Mucosa of descending colon (tissue), 3 donors: ENCODE data around the gene CEP170. TPM values are rescaled to one million over a fixed set of nuclear protein-coding genes. Genes with fewer than 3 reads are reported as not detected.

ENCODE experiments used
- ATAC-seq: fragments of 200-7000 bp; cut with Tn5 transposase; one replicate; pipeline ENCODE4 v1.9.1; 2020; ENCODE audit warnings: mild to moderate bottlenecking, moderate library complexity
- DNase-seq, 3 donors: peaks; one replicate each; pipeline ENCODE4 v3.0.0-alpha.2; 2020
- H3K36me3 ChIP-seq: fragments of 200-600 bp; one replicate; pipeline ENCODE4 v1.8.0; 2021; ENCODE audit warnings: low read depth, mild to moderate bottlenecking
- H3K4me1 ChIP-seq: fragments of 200-600 bp; one replicate; pipeline ENCODE4 v1.8.0; 2021; ENCODE audit warnings: low read depth, mild to moderate bottlenecking
- H3K4me3 ChIP-seq: fragments of 200-600 bp; one replicate; pipeline ENCODE4 v1.8.0; 2021; ENCODE audit warnings: mild to moderate bottlenecking
- H3K9me3 ChIP-seq: fragments of 200-600 bp; one replicate; pipeline ENCODE4 v1.8.0; 2021; ENCODE audit warnings: mild to moderate bottlenecking
- CTCF ChIP-seq: fragments of 200-600 bp; IDR thresholded peaks from one replicate; pipeline ENCODE4 v1.8.0; 2022; ENCODE audit warnings: antibody characterized with exemption, mild to moderate bottlenecking
- intact Hi-C, 2 donors: fragments of 100-400 bp; cut with DNase I in 1 of 2; cut with micrococcal nuclease in 1 of 2; formaldehyde crosslinking; loops; one replicate each; pipeline versions ENCODE4 v1.11.0 to v1.11.1; 2022; cut with DNase I, micrococcal nuclease
- total RNA-seq, 3 donors: library from RNA; stranded (reverse); fragmentation: NEBNext Ultra II Directional in 2 of 3; extraction: Animal tissue kit (Norgen Biotek cat#: 25700) in 2 of 3; gene quantifications; one replicate each; pipeline versions ENCODE4 v1.2.1 to v1.2.4, GENCODE V29; 2021 to 2023
- donor health status: DM: no; HTN: no; CAD: no; lungs with moderate emphysema.
- donor health status: DM: no; HTN: no; CAD: no.
- donor health status: DM: no; HTN: yes; CAD: no.

The CEP170 gene
- total RNA-seq, 3 donors from 2014 or later: 6.2 to 43.8 (median 14.4) TPM

GRCh38 chr1:243267471-243267880 lies 12.4 kb upstream of the CEP170 start:
- peak; percentile 25 for ATAC-seq
- TF ChIP-seq CTCF: no peak
- no peaks in the 10 kb centered on the region for H3K36me3 ChIP-seq
- H3K9me3 ChIP-seq: no peaks in the 10 kb centered on the region
- intact Hi-C loops: no loop called here
- H3K4me3 ChIP-seq: no peak overlapping the region
- no peaks in the 10 kb centered on the region for H3K4me1 ChIP-seq
- DNase-seq: no peak

GRCh38 chr1:243266231-243266630 lies 11.2 kb upstream of the CEP170 start:
- Histone ChIP-seq H3K36me3 (no peaks in the 10 kb centered on the region), H3K4me3 (no peak overlapping the region), H3K9me3 (no peaks in the 10 kb centered on the region), H3K4me1 (no peaks in the 10 kb centered on the region)
- ATAC-seq: no peak
- intact Hi-C loops: no loop called here
- TF ChIP-seq CTCF: no peak
- no peak for DNase-seq

GRCh38 chr1:243264717-243265116 lies 9.6 kb upstream of the CEP170 start:
- no peak for TF ChIP-seq CTCF
- H3K36me3 ChIP-seq: no peaks in the 10 kb centered on the region
- H3K9me3 ChIP-seq: no peaks in the 10 kb centered on the region
- DNase-seq: no peak
- no peak overlapping the region for H3K4me3 ChIP-seq
- H3K4me1 ChIP-seq: no peaks in the 10 kb centered on the region
- intact Hi-C loops: no loop called here
- peak; percentile 53 for ATAC-seq

- intact Hi-C loops: no loop called here
- no peak for TF ChIP-seq CTCF
- no peaks in the 10 kb centered on the region for H3K9me3 ChIP-seq
- H3K4me1 ChIP-seq: peaks cover 10% of the 10 kb centered on the region
- no peak for DNase-seq
- no peak overlapping the region for H3K4me3 ChIP-seq
- no peaks in the 10 kb centered on the region for H3K36me3 ChIP-seq
- no peak for ATAC-seq
These were observed 6.3 kb upstream of the CEP170 start for GRCh38 chr1:243261390-243261789.

GRCh38 chr1:243260221-243260880 lies 5.3 kb upstream of the CEP170 start:
- H3K9me3 ChIP-seq: no peaks in the 10 kb centered on the region
- no peak for TF ChIP-seq CTCF
- intact Hi-C loops: no loop called here
- no peak overlapping the region for H3K4me3 ChIP-seq
- peaks cover 10% of the 10 kb centered on the region for H3K4me1 ChIP-seq
- ATAC-seq (no peak), DNase-seq (no peak)
- H3K36me3 ChIP-seq: peaks cover 5% of the 10 kb centered on the region

GRCh38 chr1:243258731-243259130 lies 3.6 kb upstream of the CEP170 start:
- intact Hi-C loops: no loop called here
- DNase-seq (no peak), ATAC-seq (no peak)
- peaks cover 5% of the 10 kb centered on the region for H3K36me3 ChIP-seq
- no peak overlapping the region for H3K4me3 ChIP-seq
- no peak for TF ChIP-seq CTCF
- no peaks in the 10 kb centered on the region for H3K9me3 ChIP-seq
- H3K4me1 ChIP-seq: peaks cover 10% of the 10 kb centered on the region
